Liver (tissue), 9 donors: ENCODE measurements around the gene SMURF2. TPM values are rescaled to one million over a fixed set of nuclear protein-coding genes. Genes with fewer than 3 reads are reported as not detected.

ENCODE experiments used
- DNase-seq: peaks from one replicate; pipeline ENCODE4 v3.0.0-alpha.2; 2017; ENCODE audit warnings: low spot score
- H3K27ac ChIP-seq, 2 donors: one replicate each; pipeline ENCODE4 v1.7.0; 2013; ENCODE audit warnings: inconsistent platforms in 2 of 2, low read length in 2 of 2, control low read depth in 1 of 2, low read depth in 1 of 2, mild to moderate bottlenecking in 1 of 2
- H3K27me3 ChIP-seq, 4 donors: one replicate each; pipeline versions ENCODE4 v1.6.1 to v1.7.0; 2013; ENCODE audit warnings: low read length in 3 of 4, inconsistent platforms in 1 of 4, mild to moderate bottlenecking in 1 of 4, moderate library complexity in 1 of 4; ENCODE audit not compliant: control insufficient read depth in 4 of 4, insufficient read depth in 4 of 4
- H3K36me3 ChIP-seq, 4 donors: one replicate each; pipeline versions ENCODE4 v1.6.1 to v1.7.0; 2013; ENCODE audit warnings: low read length in 3 of 4, mild to moderate bottlenecking in 3 of 4, low read depth in 1 of 4, moderate library complexity in 1 of 4; ENCODE audit not compliant: control insufficient read depth in 4 of 4, insufficient read depth in 3 of 4
- H3K4me1 ChIP-seq, 4 donors: one replicate each; pipeline versions ENCODE4 v1.6.1 to v1.7.0; 2013; ENCODE audit warnings: low read length in 3 of 4, mild to moderate bottlenecking in 3 of 4, moderate library complexity in 1 of 4; ENCODE audit not compliant: control insufficient read depth in 4 of 4, insufficient read depth in 4 of 4
- H3K4me3 ChIP-seq, 3 donors: one replicate each; pipeline versions ENCODE4 v1.6.1 to v1.7.0; 2013; ENCODE audit warnings: low read length in 3 of 3, control low read depth in 1 of 3, low read depth in 1 of 3, mild to moderate bottlenecking in 1 of 3
- H3K9ac ChIP-seq, 2 donors: one replicate each; pipeline ENCODE4 v1.7.0; 2013; ENCODE audit warnings: low read length in 2 of 2, mild to moderate bottlenecking in 2 of 2, moderate library complexity in 2 of 2, control low read depth in 1 of 2, low read depth in 1 of 2
- H3K9me3 ChIP-seq, 4 donors: one replicate each; pipeline versions ENCODE4 v1.6.1 to v1.7.0; 2013; ENCODE audit warnings: low read length in 3 of 4; ENCODE audit not compliant: control insufficient read depth in 4 of 4
- CTCF ChIP-seq: fragments of 150-350 bp; IDR thresholded peaks from 2 replicates; pipeline ENCODE4 v1.5.1; 2017; ENCODE audit warnings: improper control_type of control experiment, low read depth, low read length; ENCODE audit not compliant: missing input control
- EGR1 ChIP-seq, 2 donors: IDR thresholded peaks; 2 replicates each; pipeline ENCODE4 v1.6.1; 2016 to 2018; ENCODE audit warnings: antibody characterized with exemption in 2 of 2, low read depth in 2 of 2
- FOXA1 ChIP-seq: IDR thresholded peaks from 2 replicates; pipeline ENCODE4 v1.6.1; 2016; ENCODE audit warnings: antibody characterized with exemption
- FOXA2 ChIP-seq: IDR thresholded peaks from 2 replicates; pipeline ENCODE4 v1.6.1; 2016; ENCODE audit warnings: antibody characterized with exemption
- GABPA ChIP-seq, 2 donors: IDR thresholded peaks in 1 of 2; conservative IDR thresholded peaks in 1 of 2; 2 replicates each; pipeline ENCODE4 v1.6.1; 2016; ENCODE audit warnings: antibody characterized with exemption in 2 of 2, mild to moderate bottlenecking in 1 of 2, moderate library complexity in 1 of 2
- HNF4A ChIP-seq, 2 donors: conservative IDR thresholded peaks; 2 replicates each; pipeline ENCODE4 v1.6.1; 2016; ENCODE audit warnings: antibody characterized with exemption in 2 of 2, mild to moderate bottlenecking in 2 of 2
- JUND ChIP-seq, 2 donors: IDR thresholded peaks; 2 replicates each; pipeline ENCODE4 v1.6.1; 2016; ENCODE audit warnings: antibody characterized with exemption in 2 of 2
- MAX ChIP-seq: IDR thresholded peaks from 2 replicates; pipeline ENCODE4 v1.6.1; 2016; ENCODE audit warnings: antibody characterized with exemption
- NR2F2 ChIP-seq: IDR thresholded peaks from 2 replicates; pipeline ENCODE4 v1.6.1; 2016; ENCODE audit warnings: antibody characterized with exemption
- RAD21 ChIP-seq, 2 donors: IDR thresholded peaks; 2 replicates each; pipeline ENCODE4 v1.6.1; 2016; ENCODE audit warnings: antibody characterized with exemption in 2 of 2, mild to moderate bottlenecking in 2 of 2
- REST ChIP-seq: IDR thresholded peaks from 2 replicates; pipeline ENCODE4 v1.6.1; 2016; ENCODE audit warnings: antibody characterized with exemption, mild to moderate bottlenecking
- RXRA ChIP-seq, 2 donors: IDR thresholded peaks; 2 replicates each; pipeline ENCODE4 v1.6.1; 2017 to 2018; ENCODE audit warnings: antibody characterized with exemption in 2 of 2, mild to moderate bottlenecking in 1 of 2
- SP1 ChIP-seq: IDR thresholded peaks from 2 replicates; pipeline ENCODE4 v1.6.1; 2018; ENCODE audit warnings: antibody characterized with exemption, mild to moderate bottlenecking
- TAF1 ChIP-seq: conservative IDR thresholded peaks from 2 replicates; pipeline ENCODE4 v1.6.1; 2016; ENCODE audit warnings: antibody characterized with exemption, mild to moderate bottlenecking
- YY1 ChIP-seq: IDR thresholded peaks from 2 replicates; pipeline ENCODE4 v1.6.1; 2016; ENCODE audit warnings: antibody characterized with exemption, mild to moderate bottlenecking
- ZBTB33 ChIP-seq: IDR thresholded peaks from 2 replicates; pipeline ENCODE4 v1.6.1; 2016; ENCODE audit warnings: antibody characterized with exemption
- WGBS: extraction: QIAGEN DNeasy Blood & Tissue Kit; methylation state at CpG from one replicate; pipeline ENCODE4 v1.1.7; 2013; 5-methylcytosine and 5-hydroxymethylcytosine counted together
- polyA plus RNA-seq, 2 donors: library from polyadenylated mRNA; stranded (reverse) in 1 of 2; unstranded in 1 of 2; fragments of 200-250 nt in 1 of 2; fragments of >200 nt in 1 of 2; fragmentation: Nextera tagmentation in 1 of 2; extraction: Ambion mirVana in 1 of 2; gene quantifications; one replicate each; pipeline versions ENCODE4 v1.2.1 to v1.2.3, GENCODE V29; 2013 to 2015
- total RNA-seq, 2 donors: library from RNA; depleted of rRNA; stranded (reverse); fragments of >200 nt; gene quantifications; one replicate each; pipeline ENCODE4 v1.2.3, GENCODE V29; 2014
- donor health status: healthy.
- donor health status: healthy.
- donor health status: healthy.
- donor health status: healthy.
- donor health status: healthy.

SMURF2 gene
- total and polyA plus RNA-seq, 4 donors: 2.0 to 6.9 (median 3.5) TPM

- TF ChIP-seq NR2F2 (no peak), REST (no peak), FOXA2 (no peak), JUND (IDR thresholded peaks at IDR 0.05) (no peak), HNF4A (conservative IDR thresholded peaks at IDR 0.05) (no peak), TAF1 (no peak), MAX (no peak), ZBTB33 (no peak), EGR1 (IDR thresholded peaks at IDR 0.05; ENCODE audit: low read depth in 2 of 2) (no peak), RXRA (IDR thresholded peaks at IDR 0.05) (no peak), GABPA (IDR thresholded peaks at IDR 0.05 in 1 of 2, conservative IDR thresholded peaks at IDR 0.05 in 1 of 2) (no peak), SP1 (no peak), YY1 (no peak), RAD21 (IDR thresholded peaks at IDR 0.05) (no peak), FOXA1 (no peak)
- Histone ChIP-seq H3K4me3 (no peak overlapping the region), H3K4me1 (no peaks in the 10 kb centered on the region), H3K9ac (no peak overlapping the region), H3K36me3 (peaks cover 4 to 19% (median 14%) of the 10 kb centered on the region in 4 donors), H3K9me3 (no peaks in the 10 kb centered on the region), H3K27me3 (no peaks in the 10 kb centered on the region), H3K27ac (no peak overlapping the region)
- no peak for DNase-seq
- WGBS: 96% methylated on average over 2 of the region's 2 CpGs
These were observed 117.4 kb downstream of the SMURF2 start for GRCh38 chr17:64544742-64545141.

GRCh38 chr17:64540118-64540776 lies 121.9 kb downstream of the SMURF2 start:
- Histone ChIP-seq H3K4me1 (no peaks in the 10 kb centered on the region), H3K36me3 (peaks cover 3 to 31% (median 24%) of the 10 kb centered on the region in 4 donors), H3K27ac (no peak overlapping the region), H3K9ac (no peak overlapping the region), H3K27me3 (no peaks in the 10 kb centered on the region), H3K9me3 (no peaks in the 10 kb centered on the region), H3K4me3 (no peak overlapping the region)
- WGBS: 99% methylated on average over 5 of the region's 5 CpGs
- TF ChIP-seq FOXA2: no peak
- TF ChIP-seq CTCF: no peak
- no peak for TF ChIP-seq ZBTB33
- no peak for DNase-seq
